Esophagus (tissue), 2 donors: ENCODE measurements around the gene CAPN10. TPM values are rescaled to one million over a fixed set of nuclear protein-coding genes. Genes with fewer than 3 reads are reported as not detected.
"Not testable (repeated sequence)": the region's sequence is repeated elsewhere in the genome, so short reads cannot be mapped to it uniquely, and the experiment has no call there.

Experiments used
- H3K27ac ChIP-seq, 2 donors: one replicate each; pipeline ENCODE4 v1.5.1; 2013; ENCODE audit warnings: low read depth in 2 of 2, mild to moderate bottlenecking in 2 of 2, inconsistent platforms in 1 of 2, low read length in 1 of 2, moderate library complexity in 1 of 2
- H3K27me3 ChIP-seq, 2 donors: one replicate each; pipeline ENCODE4 v1.6.1; 2013; ENCODE audit warnings: low read length in 2 of 2, control low read depth in 1 of 2, mild to moderate bottlenecking in 1 of 2; ENCODE audit not compliant: insufficient read depth in 2 of 2, control insufficient read depth in 1 of 2
- H3K36me3 ChIP-seq, 2 donors: one replicate each; pipeline ENCODE4 v1.6.1; 2013; ENCODE audit warnings: low read length in 1 of 2; ENCODE audit not compliant: control insufficient read depth in 2 of 2, insufficient read depth in 2 of 2
- H3K4me1 ChIP-seq, 2 donors: one replicate each; pipeline ENCODE4 v1.6.1; 2013; ENCODE audit warnings: low read length in 1 of 2; ENCODE audit not compliant: control insufficient read depth in 2 of 2, insufficient read depth in 2 of 2
- H3K4me3 ChIP-seq, 2 donors: one replicate each; pipeline ENCODE4 v1.5.1; 2013; ENCODE audit warnings: low read length in 2 of 2, mild to moderate bottlenecking in 2 of 2, low read depth in 1 of 2, moderate library complexity in 1 of 2
- H3K9me3 ChIP-seq, 2 donors: one replicate each; pipeline ENCODE4 v1.6.1; 2013; ENCODE audit warnings: mild to moderate bottlenecking in 2 of 2, low read depth in 1 of 2, low read length in 1 of 2, moderate library complexity in 1 of 2; ENCODE audit not compliant: control insufficient read depth in 2 of 2, insufficient read depth in 1 of 2
- WGBS, 2 donors: extraction: QIAGEN DNeasy Blood & Tissue Kit; methylation state at CpG; one replicate each; pipeline ENCODE4 v1.1.7; 2013; 5-methylcytosine and 5-hydroxymethylcytosine counted together
- polyA plus RNA-seq, 2 donors: library from polyadenylated mRNA; stranded (reverse); fragments of 200-250 nt; gene quantifications; one replicate each; pipeline ENCODE4 v1.2.3, GENCODE V29; 2013
- donor health status: healthy with polysubstance abuse.
- donor health status: Bipolar disorder and iron deficiency.

CAPN10 gene, protein sequence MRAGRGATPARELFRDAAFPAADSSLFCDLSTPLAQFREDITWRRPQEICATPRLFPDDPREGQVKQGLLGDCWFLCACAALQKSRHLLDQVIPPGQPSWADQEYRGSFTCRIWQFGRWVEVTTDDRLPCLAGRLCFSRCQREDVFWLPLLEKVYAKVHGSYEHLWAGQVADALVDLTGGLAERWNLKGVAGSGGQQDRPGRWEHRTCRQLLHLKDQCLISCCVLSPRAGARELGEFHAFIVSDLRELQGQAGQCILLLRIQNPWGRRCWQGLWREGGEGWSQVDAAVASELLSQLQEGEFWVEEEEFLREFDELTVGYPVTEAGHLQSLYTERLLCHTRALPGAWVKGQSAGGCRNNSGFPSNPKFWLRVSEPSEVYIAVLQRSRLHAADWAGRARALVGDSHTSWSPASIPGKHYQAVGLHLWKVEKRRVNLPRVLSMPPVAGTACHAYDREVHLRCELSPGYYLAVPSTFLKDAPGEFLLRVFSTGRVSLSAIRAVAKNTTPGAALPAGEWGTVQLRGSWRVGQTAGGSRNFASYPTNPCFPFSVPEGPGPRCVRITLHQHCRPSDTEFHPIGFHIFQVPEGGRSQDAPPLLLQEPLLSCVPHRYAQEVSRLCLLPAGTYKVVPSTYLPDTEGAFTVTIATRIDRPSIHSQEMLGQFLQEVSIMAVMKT
- 10 to 100 TPM; 17.5 to 28.4 TPM for polyA plus RNA-seq

GRCh38 chr2:240586198-240586918, at the start of gene CAPN10:
Gene CAPN10 (plus strand): TSS chr2:240586734. CDS start chr2:240586912, 178 bp downstream.
- Histone ChIP-seq H3K4me1 (peaks cover 11 to 28% of the 10 kb centered on the region in 2 donors), H3K36me3 (peaks cover 0 to 14% of the 10 kb centered on the region in 2 donors), H3K4me3 (peak within 1 kb of the TSS; percentile 85 to 87), H3K27ac (peak within 1 kb of the TSS; percentile 96 to 97), H3K9me3 (no peaks in the 10 kb centered on the region), H3K27me3 (no peaks in the 10 kb centered on the region)
- 0 to 1% methylated on average over 72 to 88 of the region's 88 CpGs for WGBS, 2 donors

GRCh38 chr2:240538031-240538780, 48.3 kb upstream of the CAPN10 start:
- Histone ChIP-seq H3K4me1 (no peaks in the 10 kb centered on the region), H3K9me3 (no peaks in the 10 kb centered on the region), H3K27ac (no peak overlapping the region), H3K4me3 (no peak overlapping the region), H3K27me3 (no peaks in the 10 kb centered on the region), H3K36me3 (peaks cover 0 to 3% of the 10 kb centered on the region in 2 donors)
- WGBS, 2 donors: 95 to 97% methylated on average over 43 of the region's 43 CpGs

DNA sequence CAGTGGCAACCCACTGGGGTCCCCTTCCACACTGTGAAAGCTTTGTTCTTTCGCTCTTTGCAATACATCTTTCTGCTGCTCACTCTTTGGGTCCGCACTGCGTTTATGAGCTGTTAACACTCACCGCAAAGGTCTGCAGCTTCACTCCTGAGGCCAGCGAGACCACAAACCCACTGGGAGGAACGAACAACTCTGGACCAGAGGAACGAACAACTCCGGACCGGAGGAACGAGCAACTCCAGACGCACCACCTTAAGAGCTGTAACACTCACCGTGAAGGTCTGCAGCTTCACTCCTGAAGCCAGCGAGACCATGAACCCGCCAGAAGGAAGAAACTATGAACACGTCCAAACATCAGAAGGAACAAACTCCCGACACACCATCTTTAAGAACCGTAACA, 47.4 kb upstream of the CAPN10 start:
- WGBS, 2 donors: 98% methylated on average over 17 of the region's 17 CpGs
- H3K4me3 ChIP-seq: not testable (repeated sequence)

DNA sequence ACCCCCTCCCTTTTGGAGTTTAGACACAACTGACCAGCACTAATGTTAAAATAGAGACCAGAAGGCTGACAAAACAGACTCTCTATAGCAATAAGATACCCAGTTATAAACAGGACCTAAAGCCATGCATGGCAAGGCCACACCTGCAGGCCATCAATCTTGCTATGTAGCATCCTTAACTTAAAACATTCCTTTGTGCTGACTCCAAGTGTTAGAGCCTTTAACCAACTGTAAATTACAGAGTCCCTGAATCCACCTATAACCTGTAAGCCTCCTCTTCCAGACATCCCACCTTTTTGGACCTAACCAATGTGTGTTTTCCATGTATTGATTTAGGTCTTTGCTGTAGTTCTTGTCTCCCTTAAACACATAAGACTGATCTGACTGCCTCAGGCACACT, 46.6 kb upstream of the CAPN10 start:
- H3K4me3 ChIP-seq: no peak overlapping the region
- no peaks in the 10 kb centered on the region for H3K27me3 ChIP-seq
- peaks cover 0 to 3% of the 10 kb centered on the region in 2 donors for H3K36me3 ChIP-seq
- H3K4me1 ChIP-seq: no peaks in the 10 kb centered on the region
- H3K27ac ChIP-seq: no peak overlapping the region
- no peaks in the 10 kb centered on the region for H3K9me3 ChIP-seq

More for the DNA sequence above, 47.4 kb upstream of the CAPN10 start:
- not testable (repeated sequence) for H3K27me3 ChIP-seq, H3K9me3 ChIP-seq, H3K27ac ChIP-seq, H3K4me1 ChIP-seq, H3K36me3 ChIP-seq

DNA sequence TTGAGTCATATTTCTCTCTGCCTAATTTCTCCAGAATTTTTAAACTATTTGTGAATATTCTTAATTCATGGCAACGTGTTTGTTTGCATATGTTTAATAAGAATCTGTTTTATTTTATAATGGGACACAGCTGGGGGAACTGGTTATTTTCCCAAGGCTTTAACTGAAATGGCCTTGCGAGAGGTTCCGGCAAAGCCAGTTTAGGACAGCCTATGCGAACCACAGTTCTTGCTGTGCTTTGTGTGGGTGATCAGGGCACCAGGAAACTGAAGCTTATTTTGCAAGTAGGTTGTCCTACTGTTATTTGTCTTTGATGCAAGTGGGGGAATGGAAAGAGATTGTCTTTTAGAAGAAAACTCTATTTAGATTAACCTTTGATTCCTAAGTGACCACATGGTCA, 35.2 kb upstream of the CAPN10 start:
- peaks cover 8 to 9% of the 10 kb centered on the region in 2 donors for H3K36me3 ChIP-seq
- H3K4me3 ChIP-seq: no peak overlapping the region
- no peaks in the 10 kb centered on the region for H3K9me3 ChIP-seq
- H3K27me3 ChIP-seq: no peaks in the 10 kb centered on the region
- H3K4me1 ChIP-seq: no peaks in the 10 kb centered on the region
- H3K27ac ChIP-seq: peak overlapping the region in 1 of 2 donors; percentile 78
- WGBS, 2 donors: 78 to 85% methylated on average over 4 of the region's 4 CpGs

DNA sequence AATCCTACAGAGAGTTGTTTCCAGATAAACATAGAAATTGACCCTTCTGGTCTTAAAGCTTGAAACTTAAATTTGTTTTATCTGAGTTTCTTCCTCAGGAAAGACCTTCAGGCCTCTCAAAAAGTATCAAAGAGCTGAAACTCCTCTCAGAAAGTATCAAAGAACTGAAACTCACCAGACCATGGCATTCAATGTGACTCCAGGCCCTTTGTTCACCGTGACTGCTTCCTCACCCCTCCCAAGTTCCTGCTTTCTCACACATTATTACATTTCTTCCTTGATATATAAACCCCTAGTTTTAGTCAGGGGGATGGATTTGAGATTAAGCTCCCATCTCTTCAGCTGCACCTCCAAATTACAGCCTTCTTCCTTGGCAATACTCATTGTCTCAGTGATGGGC, 34.7 kb upstream of the CAPN10 start:
- Histone ChIP-seq H3K27ac (peak overlapping the region in 1 of 2 donors; percentile 78), H3K9me3 (no peaks in the 10 kb centered on the region), H3K4me3 (no peak overlapping the region), H3K4me1 (peaks cover 0 to 3% of the 10 kb centered on the region in 2 donors), H3K36me3 (peaks cover 8 to 9% of the 10 kb centered on the region in 2 donors), H3K27me3 (no peaks in the 10 kb centered on the region)
- 37 to 45% methylated on average over 1 of the region's 1 CpG for WGBS, 2 donors

- Histone ChIP-seq H3K4me1 (peaks cover 7 to 17% of the 10 kb centered on the region in 2 donors), H3K27me3 (no peaks in the 10 kb centered on the region), H3K4me3 (no peak overlapping the region), H3K36me3 (peaks cover 8 to 9% of the 10 kb centered on the region in 2 donors), H3K9me3 (no peaks in the 10 kb centered on the region), H3K27ac (no peak overlapping the region)
- 88 to 93% methylated on average over 7 of the region's 7 CpGs for WGBS, 2 donors
These were observed 32.5 kb upstream of the CAPN10 start for GRCh38 chr2:240553956-240554480.

DNA sequence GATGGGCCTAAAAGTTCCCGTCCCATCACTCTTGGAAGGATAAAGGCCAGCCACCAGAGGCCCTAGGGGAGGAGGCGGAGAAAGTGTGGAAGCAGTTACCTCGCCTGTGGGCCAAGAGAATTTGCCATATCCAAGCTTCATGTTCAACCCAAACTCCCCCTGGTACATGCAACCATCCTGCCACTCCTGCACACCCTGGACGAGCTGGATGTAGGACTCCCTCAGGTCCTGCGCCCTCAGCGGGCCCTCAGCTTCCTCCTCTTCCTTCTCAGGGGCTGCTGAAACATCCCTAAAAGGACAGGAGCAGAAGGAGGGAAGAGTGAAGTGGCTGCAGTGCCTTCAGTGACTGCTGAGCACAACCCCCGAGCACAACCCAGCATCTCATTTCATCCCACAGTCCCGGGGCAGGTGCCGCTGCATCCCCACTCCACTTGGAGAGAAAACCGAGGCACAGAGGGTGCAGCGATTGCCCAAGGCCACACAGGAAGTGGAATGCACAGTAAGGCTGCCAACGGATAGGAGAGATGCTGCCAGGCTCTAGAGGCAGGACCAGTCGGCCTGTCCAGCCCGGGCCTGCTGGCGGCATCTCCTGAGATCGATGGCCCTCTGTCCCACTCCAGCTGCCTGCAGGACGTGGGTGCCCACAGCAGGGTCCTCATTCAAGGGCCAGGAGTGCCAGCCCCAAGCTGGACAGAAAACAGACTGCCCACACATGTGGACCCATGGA, 31.6 kb upstream of the CAPN10 start:
- Histone ChIP-seq H3K4me1 (peaks cover 11 to 23% of the 10 kb centered on the region in 2 donors), H3K4me3 (no peak overlapping the region), H3K27ac (no peak overlapping the region), H3K9me3 (no peaks in the 10 kb centered on the region), H3K36me3 (peaks cover 8 to 9% of the 10 kb centered on the region in 2 donors), H3K27me3 (no peaks in the 10 kb centered on the region)
- WGBS, 2 donors: 90 to 92% methylated on average over 17 of the region's 17 CpGs
